Measurements from ENCODE around the gene METAP1.
A peak's percentile ranks its signal among the peaks of the same experiment; 100 is the strongest.
"Not testable (repeated sequence)": the region's sequence is repeated elsewhere in the genome, so short reads cannot be mapped to it uniquely, and the experiment has no call there.

METAP1 gene

DNA sequence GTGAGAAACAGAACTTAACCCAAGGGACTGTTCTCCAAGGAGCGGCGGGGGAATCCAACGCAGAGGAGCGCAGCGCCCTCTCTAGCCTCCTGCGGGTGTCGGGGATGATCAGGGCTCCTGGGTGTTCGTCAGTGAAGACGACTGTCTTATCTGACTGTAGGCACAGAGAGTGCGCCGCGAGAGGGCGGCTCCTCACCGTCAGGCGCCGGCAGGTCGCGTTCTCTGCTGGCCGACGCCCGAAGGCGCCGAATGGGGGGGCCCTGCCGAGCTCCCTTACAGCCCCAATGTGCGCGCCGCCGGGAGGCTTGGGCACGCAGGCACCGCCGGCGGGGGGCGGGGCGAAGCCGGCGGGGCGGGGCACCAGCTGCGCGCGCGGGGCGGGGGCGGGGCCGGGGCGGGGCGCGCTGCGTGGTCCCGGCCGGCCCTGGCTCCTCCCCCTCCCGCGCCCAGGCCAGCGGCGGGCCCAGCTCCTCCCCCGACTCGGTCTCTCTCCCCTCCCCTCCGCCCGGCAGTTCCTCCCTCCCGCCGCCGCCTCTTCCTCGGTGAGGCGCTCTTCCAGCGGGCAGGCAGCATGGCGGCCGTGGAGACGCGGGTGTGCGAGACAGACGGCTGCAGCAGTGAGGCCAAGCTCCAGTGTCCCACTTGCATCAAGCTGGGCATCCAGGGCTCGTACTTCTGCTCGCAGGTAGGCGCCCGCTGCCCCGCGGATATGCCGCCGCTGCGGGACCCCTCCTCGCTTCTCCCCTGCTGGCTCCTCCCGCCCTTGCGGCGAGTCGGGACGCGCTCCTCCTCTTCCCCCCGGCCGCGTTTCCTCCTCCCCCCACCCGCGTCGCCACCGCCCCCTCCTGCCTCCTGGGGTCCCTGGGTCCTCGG is at the start of gene METAP1:
TSS of gene METAP1 (plus strand) at position 539 of the 873 bp plus-strand sequence. CDS start at position 572, 33 bp downstream.
- peak; percentile 94 to 95 for DNase-seq

DNA sequence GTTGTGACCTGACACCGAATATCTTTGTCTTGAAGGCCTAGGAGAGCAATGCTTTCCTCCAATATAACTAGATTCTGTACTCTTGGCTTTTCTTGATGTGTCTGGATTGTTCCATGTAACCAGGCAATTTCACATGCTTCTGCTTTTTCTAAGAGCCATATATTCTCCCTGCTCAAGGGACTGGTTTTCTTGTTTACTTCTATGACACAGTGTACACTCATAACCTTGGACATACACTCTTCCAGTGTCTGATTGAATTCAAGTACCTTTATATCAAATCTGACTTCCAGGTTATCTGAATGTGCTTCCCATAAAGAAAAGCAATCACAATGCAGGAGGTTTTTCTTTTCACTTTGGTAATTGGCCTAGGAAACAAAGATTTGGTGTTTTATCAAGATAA is 49.2 kb upstream of the METAP1 start:
- DNase-seq: no peak

DNA sequence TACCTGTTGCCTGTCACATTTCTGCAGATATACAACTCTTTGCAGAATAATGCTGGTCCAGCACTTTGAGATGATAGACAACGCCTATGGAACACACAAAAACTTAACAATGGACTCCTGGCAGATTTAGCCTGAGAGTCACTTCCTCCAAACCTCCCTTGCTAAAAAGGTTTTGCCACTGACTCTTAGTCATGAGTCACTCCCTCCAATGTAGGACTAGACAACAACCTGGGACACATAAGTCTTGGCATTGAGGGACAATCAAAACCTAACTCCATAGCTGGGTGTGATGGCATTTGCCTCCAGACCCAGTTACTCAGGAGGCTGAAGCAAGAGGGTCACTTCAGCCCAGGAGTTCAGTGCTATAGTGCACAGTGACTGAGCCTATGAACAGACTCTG is 44.6 kb upstream of the METAP1 start:
- DNase-seq: no peak

DNA sequence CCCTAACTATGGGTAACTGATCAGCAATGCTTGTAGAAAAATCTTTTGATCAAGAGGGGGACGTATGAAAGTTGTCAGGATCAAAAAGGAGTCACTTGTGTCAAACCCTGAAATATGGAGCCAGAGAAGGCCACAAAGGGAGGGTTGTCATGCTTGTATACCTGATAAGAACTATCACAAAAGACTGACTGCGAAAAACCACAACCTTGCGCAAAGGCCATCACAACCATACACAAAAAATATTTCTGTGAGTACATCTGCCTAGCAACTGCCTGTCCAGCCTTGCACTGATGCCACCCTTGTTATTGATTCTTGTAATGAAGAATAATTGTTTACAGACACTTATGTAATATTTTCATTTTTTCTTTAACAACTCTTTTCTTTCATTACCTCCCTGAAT is 43.8 kb upstream of the METAP1 start:
- DNase-seq: no peak

DNA sequence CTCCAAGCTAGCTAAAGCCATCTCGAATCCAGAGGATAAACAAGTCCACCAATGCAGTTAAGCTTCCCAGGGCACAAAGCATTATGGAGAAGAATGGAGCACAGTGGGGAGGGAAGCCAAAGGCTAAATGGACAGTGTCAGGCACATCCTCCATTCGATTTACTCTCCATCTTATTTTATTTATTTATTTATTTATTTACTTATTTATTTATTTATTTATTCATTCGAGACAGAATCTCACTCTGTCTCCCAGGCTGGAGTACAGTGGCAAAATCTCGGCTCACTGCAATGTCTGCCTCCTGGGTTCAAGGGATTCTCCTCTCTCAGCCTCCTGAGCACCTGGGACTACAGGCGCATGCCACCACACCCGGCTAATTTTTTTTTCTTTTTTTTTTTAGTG is 40.3 kb upstream of the METAP1 start:
- DNase-seq: no peak

DNA sequence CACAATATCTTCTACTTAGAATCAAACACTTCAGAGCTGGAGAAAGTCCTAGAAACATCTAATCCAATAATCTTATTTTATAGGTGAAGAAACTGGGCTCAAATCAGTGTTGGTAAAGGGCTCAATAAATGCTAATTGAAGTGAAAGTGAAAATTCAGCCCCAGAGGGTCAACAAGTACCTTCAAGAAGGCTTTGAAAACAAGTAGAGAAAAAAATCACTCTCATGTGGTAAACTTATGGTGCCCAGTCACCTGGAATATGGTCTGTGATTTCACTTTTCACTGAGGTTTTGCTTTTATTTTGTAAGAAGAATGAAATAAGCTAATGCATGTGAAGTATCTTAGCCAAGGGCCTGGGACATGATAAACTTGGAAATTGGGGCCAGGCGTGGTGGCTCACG is 37.5 kb upstream of the METAP1 start:
- no peak for DNase-seq

DNA sequence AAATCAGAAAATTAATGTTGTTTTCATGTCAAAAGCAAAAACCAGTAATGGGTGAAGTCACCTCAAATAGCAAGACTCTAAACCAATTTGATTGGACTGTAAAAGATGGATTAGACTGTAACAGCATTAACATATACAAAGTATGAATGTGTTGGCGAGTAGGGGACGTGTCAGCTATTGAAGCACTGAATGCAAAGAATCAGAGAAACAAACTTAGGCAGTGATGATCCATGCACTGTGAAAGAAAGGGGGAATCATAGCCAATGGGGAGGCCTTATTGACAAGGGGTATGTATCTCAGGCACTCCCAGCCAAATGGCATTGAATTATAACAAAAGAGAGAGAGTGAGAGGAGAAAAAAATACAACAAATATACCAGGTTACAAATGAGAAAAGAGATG is 36.1 kb upstream of the METAP1 start:
- no peak for DNase-seq

DNA sequence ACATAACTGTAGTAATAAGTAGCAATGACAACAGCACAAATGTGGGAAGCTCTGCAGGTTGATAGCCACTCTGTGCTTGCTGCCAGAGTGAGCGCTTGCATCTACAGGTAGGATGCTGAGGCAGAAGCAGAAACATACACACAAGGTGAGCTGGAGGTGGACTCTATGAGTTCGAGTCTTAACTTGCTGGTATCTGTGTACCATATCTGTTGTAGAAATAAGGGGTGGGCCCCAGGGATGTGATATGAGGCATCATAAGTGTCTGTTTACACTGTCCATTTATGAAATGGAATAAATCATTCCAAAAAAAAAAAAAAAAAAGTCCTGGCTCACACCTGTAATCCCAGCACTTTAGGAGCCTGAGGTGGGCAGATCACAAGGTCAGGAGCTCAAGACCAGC is 33.8 kb upstream of the METAP1 start:
- no peak for DNase-seq

DNA sequence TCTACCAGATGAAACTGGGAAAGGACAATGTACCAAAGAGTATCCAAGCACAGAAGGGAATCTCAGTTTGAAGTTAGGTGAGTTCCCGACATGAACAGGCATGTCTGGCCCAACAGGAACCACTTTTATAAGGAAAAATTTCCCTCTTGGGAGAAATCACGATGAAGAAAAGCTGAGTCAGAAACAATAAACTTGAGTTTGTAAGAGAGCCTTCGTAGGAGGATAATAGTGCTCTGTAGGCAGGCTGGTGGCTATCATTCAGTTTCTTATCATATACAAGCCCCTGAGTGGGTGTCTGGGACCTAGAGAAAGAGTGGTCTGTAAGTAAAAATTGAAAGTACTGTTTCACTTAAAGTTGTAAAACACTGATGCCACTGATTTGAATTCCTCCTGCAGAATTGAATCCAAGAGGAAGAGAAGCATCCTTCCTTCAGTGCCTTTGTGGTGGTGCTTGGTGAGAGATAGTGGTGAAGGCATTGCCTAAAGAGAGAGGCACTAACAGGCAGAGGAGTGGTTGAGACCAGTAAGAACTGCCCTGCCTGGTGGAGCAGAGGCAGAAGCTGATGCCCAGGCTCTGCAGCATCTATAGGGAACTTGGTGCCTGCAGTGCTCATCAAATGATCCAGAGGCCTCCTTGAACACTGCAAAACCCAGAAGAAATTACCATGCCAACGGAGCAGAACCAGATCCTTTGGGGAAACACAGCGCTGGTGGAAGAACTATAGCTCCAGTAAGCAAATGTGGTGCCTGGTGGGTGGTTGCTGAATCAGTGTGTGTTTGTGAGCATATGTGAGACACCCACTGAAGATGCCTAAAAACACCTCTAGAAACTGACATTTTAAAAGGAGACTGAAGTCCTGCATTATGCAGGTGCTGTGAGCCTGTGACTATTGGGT is 31.7 kb upstream of the METAP1 start:
- no peak for DNase-seq

DNA sequence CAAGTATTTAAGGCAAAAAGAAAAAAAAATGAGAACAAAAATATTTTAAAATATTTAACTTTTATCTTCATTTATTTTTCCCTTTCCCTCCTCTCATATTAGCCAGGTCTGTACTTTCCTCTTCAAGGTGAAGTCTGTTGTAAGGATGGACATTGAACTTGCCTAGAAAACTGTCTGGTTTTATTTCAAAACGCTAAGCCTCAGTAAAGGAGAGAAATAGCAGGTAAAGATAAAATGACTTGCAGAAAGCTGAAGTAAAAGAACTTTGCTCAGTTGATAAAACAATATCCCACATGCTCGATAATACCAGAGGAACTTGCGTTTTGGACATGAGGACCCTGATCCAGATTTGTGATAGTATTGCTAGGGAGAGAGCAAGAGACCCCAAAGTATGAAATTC is 28.6 kb upstream of the METAP1 start:
- DNase-seq: no peak

DNA sequence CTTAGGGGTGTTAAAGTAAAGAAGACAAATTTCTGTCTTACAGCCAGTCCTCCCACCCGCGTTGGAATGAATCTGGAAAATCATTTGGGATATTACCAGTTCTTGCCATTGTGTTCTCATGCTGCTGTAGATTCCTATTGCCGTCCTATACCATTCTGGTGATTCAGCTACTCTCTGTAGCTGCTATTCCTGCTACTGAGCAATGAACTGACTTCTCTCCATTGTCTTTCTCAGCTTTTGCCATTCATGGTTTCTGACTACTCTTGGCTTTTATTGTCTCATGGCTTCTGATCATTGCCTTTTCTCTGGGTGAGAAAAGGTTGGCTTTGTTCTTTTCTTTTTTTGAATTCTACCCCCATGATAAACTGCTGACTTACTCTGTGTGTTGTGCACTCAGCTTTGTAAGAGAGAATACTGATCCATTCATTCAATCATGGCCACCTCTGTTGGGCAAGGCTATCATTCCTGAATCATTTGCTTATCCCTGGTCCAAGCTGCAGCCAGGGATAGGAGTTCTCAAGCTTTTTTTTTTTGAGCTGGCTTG is 27.7 kb upstream of the METAP1 start:
- DNase-seq: no peak

DNA sequence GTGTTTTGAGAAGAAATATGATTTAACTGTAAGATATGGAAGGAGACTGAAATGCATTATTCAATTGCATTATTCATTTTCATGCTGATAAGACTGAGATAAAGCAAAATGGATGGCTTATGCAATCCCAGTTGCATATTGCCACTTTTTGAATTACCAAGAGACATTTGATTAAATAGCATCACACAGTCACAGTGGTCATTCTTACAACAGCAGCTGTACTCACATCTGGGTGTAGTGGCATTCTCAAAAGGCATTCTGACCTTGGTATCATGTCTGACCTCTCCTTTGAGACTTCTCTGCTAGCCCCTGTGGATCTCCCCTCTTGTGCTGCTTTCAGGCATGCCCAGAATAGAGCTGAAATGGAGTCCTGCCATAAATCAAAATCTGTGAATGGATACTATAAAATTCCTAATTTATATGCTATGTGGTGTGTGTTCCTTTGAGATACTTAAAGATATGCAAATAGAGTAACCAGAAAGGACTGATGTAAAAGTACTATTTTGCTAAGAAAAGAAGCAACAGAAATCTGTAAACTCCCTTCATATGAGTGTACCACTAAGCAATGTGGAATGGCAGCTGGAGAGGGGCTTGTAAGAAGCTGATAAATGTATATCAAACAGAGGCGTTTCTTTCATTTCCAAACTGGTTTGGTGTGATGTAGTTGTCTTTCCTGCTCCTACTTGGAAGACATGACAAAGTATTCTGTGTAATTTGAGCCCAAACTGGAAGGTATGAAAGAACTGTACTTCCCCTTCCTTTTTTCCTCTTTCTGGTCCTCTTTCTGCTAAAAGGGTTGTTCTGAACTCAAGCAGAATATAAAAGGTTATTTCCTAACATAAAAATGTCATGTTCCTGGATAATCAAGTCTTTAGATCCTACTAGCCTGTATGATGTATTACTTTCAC is 25.4 kb upstream of the METAP1 start:
- peak; percentile 28 to 61 for DNase-seq

DNA sequence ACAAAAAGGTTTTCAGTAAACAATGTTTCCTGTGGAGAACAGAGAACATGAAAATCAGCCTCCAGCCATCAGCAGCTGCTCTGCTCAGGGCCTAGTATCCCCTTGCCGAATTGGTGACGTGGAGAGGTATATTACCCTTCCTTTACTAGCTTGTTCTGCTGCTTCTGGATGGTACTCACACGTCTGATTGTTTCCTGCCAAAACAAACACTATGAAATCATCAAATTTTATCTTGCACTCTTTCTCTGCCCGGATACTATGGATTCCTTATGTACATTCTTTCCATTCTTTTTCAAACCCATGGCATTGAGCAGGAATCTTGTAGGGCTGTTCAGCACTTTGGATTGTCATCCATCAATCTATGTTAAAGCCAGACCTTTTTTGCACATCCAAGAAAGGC is 18.8 kb upstream of the METAP1 start:
- no peak for DNase-seq

DNA sequence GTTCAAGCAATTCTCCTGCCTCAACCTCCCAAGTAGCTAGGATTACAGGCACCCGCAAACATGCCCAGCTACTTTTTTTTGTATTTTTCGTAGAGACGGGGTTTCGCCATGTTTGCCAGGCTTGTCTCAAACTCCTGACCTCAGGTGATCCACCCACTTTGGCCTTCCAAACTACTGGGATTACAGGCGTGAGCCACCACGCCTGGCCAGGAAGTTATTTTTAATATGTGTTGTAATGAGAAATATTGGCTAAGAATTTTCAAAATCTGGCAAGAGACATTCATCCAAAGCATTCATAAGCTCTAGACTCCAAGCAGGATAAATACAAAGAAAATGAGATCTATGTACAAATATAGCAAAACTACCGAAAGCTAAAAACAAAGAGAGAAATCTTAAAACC is 18.0 kb upstream of the METAP1 start:
- DNase-seq: no peak

DNA sequence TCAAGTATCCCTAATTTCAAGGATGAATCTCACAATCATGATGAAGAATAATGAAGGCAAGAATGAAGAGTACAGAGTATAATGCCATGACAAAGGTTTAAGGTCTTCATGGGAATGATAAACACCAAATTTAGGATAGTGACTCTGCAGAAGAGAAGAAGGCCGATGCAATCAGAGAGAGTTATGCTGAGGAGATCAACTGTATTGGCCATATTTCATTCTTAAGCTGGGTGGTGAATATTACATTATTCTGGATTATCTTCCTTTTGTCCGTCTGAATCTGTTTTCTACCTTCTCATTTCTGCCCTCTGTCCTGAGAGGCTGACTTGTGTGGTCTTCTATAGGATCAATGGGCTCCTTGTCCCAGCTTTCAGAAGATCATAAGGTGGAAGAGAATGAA is 7.8 kb upstream of the METAP1 start:
- DNase-seq: no peak

DNA sequence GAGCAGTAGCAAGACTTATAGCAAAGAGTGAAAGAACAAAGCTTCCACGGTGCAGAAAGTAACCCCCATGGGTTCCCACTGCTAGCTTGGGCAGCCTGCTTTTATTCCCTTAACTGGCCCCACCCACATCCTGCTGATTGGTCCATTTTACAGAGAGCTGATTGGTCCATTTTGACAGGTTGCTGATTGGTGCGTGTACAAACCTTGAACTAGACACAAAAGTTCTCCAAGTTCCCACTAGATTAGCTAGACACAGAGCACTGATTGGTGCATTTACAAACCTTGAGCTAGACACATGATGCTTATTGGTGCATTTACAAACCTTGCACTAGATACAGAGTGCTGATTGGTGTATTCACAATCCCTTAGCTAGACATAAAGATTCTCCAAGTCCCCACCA is 2.7 kb upstream of the METAP1 start:
- not testable (repeated sequence) for DNase-seq

DNA sequence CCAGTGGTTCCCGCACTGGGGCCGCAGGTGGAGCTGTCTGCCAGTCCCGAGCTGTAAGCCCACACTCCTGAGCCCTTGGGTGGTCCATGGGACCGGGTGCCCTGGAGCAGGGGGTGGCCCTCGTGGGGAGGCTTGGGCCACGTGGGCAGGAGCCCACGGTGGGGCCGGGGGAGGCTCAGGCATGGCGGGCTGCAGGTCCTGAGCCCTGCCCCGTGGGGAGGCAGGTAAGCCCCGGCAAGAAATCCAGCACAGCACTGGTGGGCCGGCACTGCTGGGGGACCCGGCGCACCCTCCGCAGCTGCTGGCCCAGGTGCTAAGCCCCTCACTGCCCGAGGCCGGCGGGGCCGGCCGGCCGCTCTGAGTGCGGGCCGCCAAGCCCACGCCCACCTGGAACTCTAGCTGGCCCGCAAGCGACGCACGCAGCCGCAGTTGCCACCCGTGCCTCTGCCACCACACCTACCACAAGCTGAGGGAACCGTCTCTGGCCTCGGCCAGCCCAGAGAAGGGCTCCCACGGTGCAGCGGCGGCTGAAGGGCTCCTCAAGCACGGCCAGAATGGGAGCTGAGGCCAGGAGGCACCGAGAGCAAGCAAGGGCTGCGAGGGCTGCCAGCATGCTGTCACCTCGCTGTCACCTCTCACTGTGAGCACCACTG is 2.0 kb upstream of the METAP1 start:
- DNase-seq: no peak

DNA sequence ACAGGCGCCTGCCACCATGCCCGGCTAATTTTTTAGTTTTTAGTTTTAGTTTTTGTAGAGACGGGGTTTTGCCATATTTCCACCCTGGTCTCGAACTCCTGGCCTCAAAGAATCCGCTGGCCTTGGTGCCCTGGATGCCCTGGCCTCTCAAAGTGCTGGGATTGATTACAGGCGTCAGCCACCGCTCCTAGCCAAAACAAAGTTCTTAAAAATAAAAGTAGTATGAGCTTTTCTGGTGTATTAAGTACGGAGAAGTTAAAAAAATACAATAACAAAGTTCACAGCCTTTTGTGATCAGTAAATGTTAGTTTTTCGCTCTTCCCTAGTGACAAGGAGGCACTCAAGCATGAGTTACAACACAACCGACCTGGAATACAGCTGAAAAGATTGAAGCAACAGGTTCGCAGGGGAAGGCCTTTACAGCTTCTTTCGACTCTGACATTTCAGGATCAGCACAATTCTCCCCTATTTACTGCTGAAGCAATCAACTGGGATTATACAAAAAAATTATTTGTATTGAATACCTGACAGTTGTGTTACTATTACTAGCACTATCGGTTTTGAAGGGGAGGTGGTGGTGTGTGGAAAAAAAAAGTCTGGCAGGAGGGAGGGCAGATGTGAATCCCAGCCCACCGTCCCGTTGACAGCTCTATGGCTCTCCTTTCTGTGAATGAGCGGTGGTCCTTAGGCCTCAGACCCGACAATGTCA is 893 bp upstream of the METAP1 start:
- peak; percentile 45 to 74 for DNase-seq

DNA sequence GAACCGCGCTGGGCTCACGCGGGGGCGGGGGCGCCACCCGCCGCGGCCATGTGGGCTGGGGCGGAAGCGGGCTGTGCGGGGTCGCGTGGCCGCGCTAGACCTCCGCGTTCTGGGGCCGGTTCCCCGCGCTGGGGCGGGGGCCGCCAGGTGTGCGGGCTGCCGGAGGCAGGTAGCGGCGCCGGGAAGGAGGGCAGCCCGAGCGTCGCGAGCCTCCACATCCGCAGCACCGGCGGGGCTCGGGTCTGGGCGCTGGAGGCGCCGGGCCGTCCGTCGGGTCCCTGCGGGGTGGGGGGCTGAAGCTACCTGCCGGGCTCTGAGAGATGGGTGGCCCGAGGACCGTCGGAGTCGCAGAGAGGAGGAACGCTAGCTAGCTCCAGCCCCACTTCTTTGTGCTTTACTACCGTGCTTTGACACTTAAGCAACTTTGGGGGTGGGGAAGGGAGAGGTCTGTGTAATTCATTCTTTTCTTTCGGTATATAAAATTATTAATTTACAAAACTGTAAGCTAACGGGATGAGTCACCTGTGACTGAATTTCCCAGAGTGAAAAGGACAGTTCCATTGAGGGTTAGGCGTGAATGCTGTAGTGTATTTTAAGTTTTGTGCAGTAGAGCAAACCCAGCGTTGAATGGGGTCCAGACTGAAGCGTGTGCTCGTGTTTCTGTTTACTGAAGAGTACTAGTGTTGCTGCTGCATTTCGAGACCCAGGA is 689 bp downstream of the METAP1 start:
- peak in 1 of 2 experiments; percentile 50 for DNase-seq

DNA sequence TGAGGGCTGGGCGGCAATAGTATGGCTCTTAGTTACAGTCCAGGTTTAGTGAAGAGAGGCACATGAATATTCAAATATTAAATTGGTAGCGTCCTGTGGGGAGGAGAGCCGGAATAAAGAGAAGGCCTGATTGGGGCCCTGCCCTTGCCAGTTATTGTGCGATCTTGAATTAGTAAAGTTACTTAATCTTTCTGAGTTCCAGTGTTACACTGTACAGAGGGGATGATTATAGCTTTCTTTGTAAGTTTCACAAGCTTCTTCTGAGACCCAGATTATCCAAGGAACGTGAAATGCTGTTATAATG is 1.2 kb downstream of the METAP1 start:
- peak; percentile 35 to 53 for DNase-seq

DNA sequence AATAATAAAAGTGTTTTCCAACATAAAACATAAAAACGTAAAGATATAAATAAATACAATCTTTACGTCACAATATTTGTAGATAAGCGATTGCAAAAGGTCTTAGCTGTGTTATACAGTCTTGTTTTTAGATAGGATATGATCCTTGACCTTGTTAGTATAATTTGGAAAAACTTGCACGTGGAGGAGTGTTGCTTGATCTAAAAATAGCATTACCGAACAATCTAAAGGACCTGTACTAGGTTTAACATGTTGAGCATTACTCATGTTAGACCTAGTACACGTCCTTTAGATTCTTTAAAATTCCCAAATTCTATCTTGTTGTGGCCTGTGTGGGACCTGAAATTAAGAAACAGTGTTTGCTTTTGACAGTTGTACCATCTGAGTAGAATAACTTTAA is 1.6 kb downstream of the METAP1 start:
- no peak for DNase-seq
